ENCODE measurements around the gene PSMD14.

DNA sequence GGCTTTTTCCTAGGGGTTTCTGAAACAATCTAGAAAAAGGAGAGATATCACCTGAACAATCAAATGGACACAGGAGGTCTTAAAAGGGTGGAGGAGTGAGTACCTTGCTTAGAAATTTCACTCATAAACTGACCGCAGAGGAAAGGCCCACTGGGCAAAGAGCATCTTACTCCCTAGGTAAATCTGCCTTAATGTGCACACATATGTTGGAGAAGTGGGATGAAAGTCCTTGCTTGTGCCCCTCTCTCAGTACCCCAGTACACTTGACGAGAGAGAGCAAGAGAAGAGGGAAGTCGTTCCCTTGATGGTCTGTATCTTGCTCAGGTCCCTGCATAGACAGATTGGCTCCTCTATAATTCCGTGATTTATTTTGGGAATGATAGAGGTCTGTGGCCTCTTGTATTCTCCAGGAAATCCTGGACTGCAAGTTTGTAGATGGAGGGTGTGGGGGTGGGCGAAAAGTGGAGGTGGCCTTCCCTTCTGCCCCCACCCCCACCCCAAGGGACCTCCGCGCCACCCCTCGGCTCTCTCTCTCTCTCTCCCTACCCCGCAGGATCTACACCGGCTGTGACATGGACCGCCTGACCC, 114.7 kb downstream of the PSMD14 start:
- TF ChIP-seq, protein P1, sequence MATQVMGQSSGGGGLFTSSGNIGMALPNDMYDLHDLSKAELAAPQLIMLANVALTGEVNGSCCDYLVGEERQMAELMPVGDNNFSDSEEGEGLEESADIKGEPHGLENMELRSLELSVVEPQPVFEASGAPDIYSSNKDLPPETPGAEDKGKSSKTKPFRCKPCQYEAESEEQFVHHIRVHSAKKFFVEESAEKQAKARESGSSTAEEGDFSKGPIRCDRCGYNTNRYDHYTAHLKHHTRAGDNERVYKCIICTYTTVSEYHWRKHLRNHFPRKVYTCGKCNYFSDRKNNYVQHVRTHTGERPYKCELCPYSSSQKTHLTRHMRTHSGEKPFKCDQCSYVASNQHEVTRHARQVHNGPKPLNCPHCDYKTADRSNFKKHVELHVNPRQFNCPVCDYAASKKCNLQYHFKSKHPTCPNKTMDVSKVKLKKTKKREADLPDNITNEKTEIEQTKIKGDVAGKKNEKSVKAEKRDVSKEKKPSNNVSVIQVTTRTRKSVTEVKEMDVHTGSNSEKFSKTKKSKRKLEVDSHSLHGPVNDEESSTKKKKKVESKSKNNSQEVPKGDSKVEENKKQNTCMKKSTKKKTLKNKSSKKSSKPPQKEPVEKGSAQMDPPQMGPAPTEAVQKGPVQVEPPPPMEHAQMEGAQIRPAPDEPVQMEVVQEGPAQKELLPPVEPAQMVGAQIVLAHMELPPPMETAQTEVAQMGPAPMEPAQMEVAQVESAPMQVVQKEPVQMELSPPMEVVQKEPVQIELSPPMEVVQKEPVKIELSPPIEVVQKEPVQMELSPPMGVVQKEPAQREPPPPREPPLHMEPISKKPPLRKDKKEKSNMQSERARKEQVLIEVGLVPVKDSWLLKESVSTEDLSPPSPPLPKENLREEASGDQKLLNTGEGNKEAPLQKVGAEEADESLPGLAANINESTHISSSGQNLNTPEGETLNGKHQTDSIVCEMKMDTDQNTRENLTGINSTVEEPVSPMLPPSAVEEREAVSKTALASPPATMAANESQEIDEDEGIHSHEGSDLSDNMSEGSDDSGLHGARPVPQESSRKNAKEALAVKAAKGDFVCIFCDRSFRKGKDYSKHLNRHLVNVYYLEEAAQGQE (IDR thresholded peaks at IDR 0.05; ENCODE audit: insufficient read depth in 1 of 2, low read depth in 2 of 2, low read length in 2 of 2) = no peak
- TF ChIP-seq TAF1 (IDR thresholded peaks at IDR 0.05; ENCODE audit: borderline replicate concordance, insufficient read depth, low read length) = no peak
- TF ChIP-seq POLR2AphosphoS5 (IDR thresholded peaks at IDR 0.05; ENCODE audit: low read depth, low read length) = no peak
- TF ChIP-seq SIN3A (IDR thresholded peaks at IDR 0.05; ENCODE audit: borderline replicate concordance, insufficient read depth, low read length) = no peak
- no peak for TF ChIP-seq FOXP2 (optimal IDR thresholded peaks at IDR 0.05; ENCODE audit: borderline replicate concordance, extremely low read depth, extremely low read length, insufficient read depth)

All from PFSK-1 (cell line).